ENCODE results near the gene ATP7B.

ATP7B gene

GRCh38 chr13:51916962-51917361 is 94.3 kb downstream of the ATP7B start:
- DNase-seq (ENCODE audit: low read depth), result no peak
- H3K4me3 ChIP-seq (ENCODE audit: low read depth, low read length), result no peak overlapping the region
- no peak for TF ChIP-seq CTCF (IDR thresholded peaks at IDR 0.05; ENCODE audit: low read depth, low read length, missing control alignments)

GRCh38 chr13:51916051-51916818 is 95.0 kb downstream of the ATP7B start:
- DNase-seq (ENCODE audit: low read depth), result no peak
- no peak for TF ChIP-seq CTCF (IDR thresholded peaks at IDR 0.05; ENCODE audit: low read depth, low read length, missing control alignments)
- H3K4me3 ChIP-seq (ENCODE audit: low read depth, low read length), result no peak overlapping the region

GRCh38 chr13:51914137-51914493 is 97.1 kb downstream of the ATP7B start:
- H3K4me3 ChIP-seq (ENCODE audit: low read depth, low read length), result no peak overlapping the region
- DNase-seq (ENCODE audit: low read depth), result no peak
- no peak for TF ChIP-seq CTCF (IDR thresholded peaks at IDR 0.05; ENCODE audit: low read depth, low read length, missing control alignments)

GRCh38 chr13:51913421-51914136 is 97.7 kb downstream of the ATP7B start:
- no peak for DNase-seq (ENCODE audit: low read depth)
- H3K4me3 ChIP-seq (ENCODE audit: low read depth, low read length), result no peak overlapping the region
- no peak for TF ChIP-seq CTCF (IDR thresholded peaks at IDR 0.05; ENCODE audit: low read depth, low read length, missing control alignments)

- no peak for TF ChIP-seq CTCF (IDR thresholded peaks at IDR 0.05; ENCODE audit: low read depth, low read length, missing control alignments)
- no peak for DNase-seq (ENCODE audit: low read depth)
- no peak overlapping the region for H3K4me3 ChIP-seq (ENCODE audit: low read depth, low read length)
Measured at GRCh38 chr13:51912511-51913225, 98.6 kb downstream of the ATP7B start.

GRCh38 chr13:51912091-51912490 is 99.2 kb downstream of the ATP7B start:
- no peak for TF ChIP-seq CTCF (IDR thresholded peaks at IDR 0.05; ENCODE audit: low read depth, low read length, missing control alignments)
- no peak for DNase-seq (ENCODE audit: low read depth)
- no peak overlapping the region for H3K4me3 ChIP-seq (ENCODE audit: low read depth, low read length)
